Measurements from ENCODE around the gene PWWP2B.

Gene PWWP2B

GRCh38 chr10:132397036-132397541 lies at the start of gene PWWP2B:
Gene PWWP2B (plus strand): TSS chr10:132397200. CDS start chr10:132397227, 27 bp downstream.
- no peaks in the 10 kb centered on the region for H3K9me3 ChIP-seq (ENCODE audit: insufficient read depth, low read depth, low read length)
- TF ChIP-seq EZH2phosphoT487 (IDR thresholded peaks at IDR 0.05; ENCODE audit: borderline replicate concordance) = no peak
- no peak for TF ChIP-seq CTCF (conservative IDR thresholded peaks at IDR 0.05; ENCODE audit: low read length)
- H2AFZ ChIP-seq (ENCODE audit: low read length) = no peak within 1 kb of the TSS
- H3K4me3 ChIP-seq (ENCODE audit: low read length, poor library complexity, severe bottlenecking) = peak within 1 kb of the TSS; percentile 80
- H3K4me2 ChIP-seq (ENCODE audit: low read depth, low read length, poor library complexity, severe bottlenecking) = peak within 1 kb of the TSS; percentile 94
- no peaks in the 10 kb centered on the region for H3K27me3 ChIP-seq (ENCODE audit: insufficient read depth, low read length, poor library complexity, severe bottlenecking)
- H3K36me3 ChIP-seq (ENCODE audit: insufficient read depth, low read length) = no peaks in the 10 kb centered on the region
- H3K4me1 ChIP-seq (ENCODE audit: insufficient read depth, low read length, poor library complexity, severe bottlenecking) = peaks cover 69% of the 10 kb centered on the region
- peak within 1 kb of the TSS; percentile 86 for H3K9ac ChIP-seq (ENCODE audit: low read depth, low read length, poor library complexity, severe bottlenecking)
- peaks cover 33% of the 10 kb centered on the region for H4K20me1 ChIP-seq (ENCODE audit: insufficient read depth, low read length, poor library complexity, severe bottlenecking)
- H3K9me2 ChIP-seq (replicated peaks; ENCODE audit: low read depth, low read length) = no peaks in the 10 kb centered on the region
- H3K79me2 ChIP-seq (ENCODE audit: insufficient read depth, low read length) = peaks cover 54% of the 10 kb centered on the region
- H3F3A ChIP-seq (ENCODE audit: low read depth) = 0 out of 2 replicates have a peak, but pooled peaks cover 6% of the 10 kb centered on the region

- TF ChIP-seq CTCF (conservative IDR thresholded peaks at IDR 0.05; ENCODE audit: low read length) (no peak), EZH2phosphoT487 (IDR thresholded peaks at IDR 0.05; ENCODE audit: borderline replicate concordance) (no peak)
- H4K20me1 ChIP-seq (ENCODE audit: insufficient read depth, low read length, poor library complexity, severe bottlenecking) = no peaks in the 10 kb centered on the region
These were observed 49.6 kb upstream of the PWWP2B start for GRCh38 chr10:132347211-132347930.

GRCh38 chr10:132347931-132348267 lies 49.1 kb upstream of the PWWP2B start:
- no peak overlapping the region for H3K9ac ChIP-seq (ENCODE audit: low read depth, low read length, poor library complexity, severe bottlenecking)
- H3K9me2 ChIP-seq (replicated peaks; ENCODE audit: low read depth, low read length) = no peaks in the 10 kb centered on the region
- no peaks in the 10 kb centered on the region for H3K36me3 ChIP-seq (ENCODE audit: insufficient read depth, low read length)
- no peaks in the 10 kb centered on the region for H3K27me3 ChIP-seq (ENCODE audit: insufficient read depth, low read length, poor library complexity, severe bottlenecking)
- no peak overlapping the region for H3K4me2 ChIP-seq (ENCODE audit: low read depth, low read length, poor library complexity, severe bottlenecking)
- no peak overlapping the region for H2AFZ ChIP-seq (ENCODE audit: low read length)
- H3K4me3 ChIP-seq (ENCODE audit: low read length, poor library complexity, severe bottlenecking) = no peak overlapping the region
- H4K20me1 ChIP-seq (ENCODE audit: insufficient read depth, low read length, poor library complexity, severe bottlenecking) = no peaks in the 10 kb centered on the region
- H3K79me2 ChIP-seq (ENCODE audit: insufficient read depth, low read length) = no peaks in the 10 kb centered on the region
- no peak for TF ChIP-seq EZH2phosphoT487 (IDR thresholded peaks at IDR 0.05; ENCODE audit: borderline replicate concordance)
- no peak for TF ChIP-seq CTCF (conservative IDR thresholded peaks at IDR 0.05; ENCODE audit: low read length)
- H3K4me1 ChIP-seq (ENCODE audit: insufficient read depth, low read length, poor library complexity, severe bottlenecking) = no peaks in the 10 kb centered on the region
- H3F3A ChIP-seq (ENCODE audit: low read depth) = no peaks in the 10 kb centered on the region
- no peaks in the 10 kb centered on the region for H3K9me3 ChIP-seq (ENCODE audit: insufficient read depth, low read depth, low read length)

More at GRCh38 chr10:132347211-132347930, 49.6 kb upstream of the PWWP2B start:
- no peaks in the 10 kb centered on the region for H3K9me2 ChIP-seq (replicated peaks; ENCODE audit: low read depth, low read length)
- no peaks in the 10 kb centered on the region for H3K9me3 ChIP-seq (ENCODE audit: insufficient read depth, low read depth, low read length)
- no peaks in the 10 kb centered on the region for H3K4me1 ChIP-seq (ENCODE audit: insufficient read depth, low read length, poor library complexity, severe bottlenecking)
- no peaks in the 10 kb centered on the region for H3K27me3 ChIP-seq (ENCODE audit: insufficient read depth, low read length, poor library complexity, severe bottlenecking)
- H3K4me3 ChIP-seq (ENCODE audit: low read length, poor library complexity, severe bottlenecking) = no peak overlapping the region
- H3K4me2 ChIP-seq (ENCODE audit: low read depth, low read length, poor library complexity, severe bottlenecking) = no peak overlapping the region
- H3K79me2 ChIP-seq (ENCODE audit: insufficient read depth, low read length) = no peaks in the 10 kb centered on the region
- H2AFZ ChIP-seq (ENCODE audit: low read length) = no peak overlapping the region
- no peaks in the 10 kb centered on the region for H3K36me3 ChIP-seq (ENCODE audit: insufficient read depth, low read length)
- H3K9ac ChIP-seq (ENCODE audit: low read depth, low read length, poor library complexity, severe bottlenecking) = no peak overlapping the region
- H3F3A ChIP-seq (ENCODE audit: low read depth) = no peaks in the 10 kb centered on the region

Data from Loucy (cell line).